SK-N-SH (cell line): ENCODE measurements around the gene SPTLC2. TPM values are rescaled to one million over a fixed set of nuclear protein-coding genes. Genes with fewer than 3 reads are reported as not detected.

Source experiments
- CTCF ChIA-PET: fragments of 300-600, 350-600 bp; formaldehyde crosslinking; extraction: SDS; loops from one replicate; lab custom pipeline; 2021; lab: Yijun Ruan, JAX
- POLR2A ChIA-PET: fragments of 350-600 bp; sonication (Branson Sonifier 250); formaldehyde crosslinking; extraction: SDS; loops from one replicate; lab custom pipeline; 2020; ENCODE audit warnings: antibody characterized with exemption, inconsistent platforms; lab: Yijun Ruan, JAX
- DNase-seq: peaks from one replicate; pipeline ENCODE4 v3.0.0; 2012
- H2AFZ ChIP-seq: fragments of 200-600 bp; sonication (generic); 2 replicates; pipeline ENCODE4 v1.8.1; 2016; ENCODE audit warnings: antibody characterized with exemption, mild to moderate bottlenecking, low read depth
- H3F3A ChIP-seq: fragments of 200-600 bp; sonication (generic); replicated peaks from 2 replicates; pipeline ENCODE3; 2016; ENCODE audit warnings: antibody characterized with exemption, mild to moderate bottlenecking; ENCODE audit not compliant: insufficient read depth
- H3K27ac ChIP-seq, 2 experiments: fragments of 200-500 bp in 1 of 2; fragments of 200-600 bp in 1 of 2; sonication (Bioruptor generic) in 1 of 2; sonication (generic), shearing (Covaris generic) in 1 of 2; 2 replicates each; pipeline versions ENCODE4 v1.5.1 to v1.6.1; 2014 to 2016; ENCODE audit warnings: low read depth in 2 of 2, inconsistent platforms in 1 of 2, low read length in 1 of 2, mild to moderate bottlenecking in 1 of 2, mixed read lengths in 1 of 2
- H3K27me3 ChIP-seq: fragments of 200-600 bp; sonication (generic), shearing (Covaris generic); 2 replicates; pipeline ENCODE4 v1.6.1; 2016; ENCODE audit warnings: mixed run types; ENCODE audit not compliant: insufficient read depth
- H3K36me3 ChIP-seq, 2 experiments: fragments of 200-500 bp in 1 of 2; fragments of 200-600 bp in 1 of 2; sonication (Bioruptor generic) in 1 of 2; sonication (generic) in 1 of 2; replicated peaks in 1 of 2; 2 replicates each; pipeline versions ENCODE3 to v1.5.1; 2014 to 2016; ENCODE audit warnings: low read length in 1 of 2, mild to moderate bottlenecking in 1 of 2; ENCODE audit not compliant: insufficient read depth in 2 of 2, control insufficient read depth in 1 of 2
- H3K4me1 ChIP-seq, 2 experiments: fragments of 200-500 bp in 1 of 2; fragments of 200-600 bp in 1 of 2; sonication (Bioruptor generic) in 1 of 2; sonication (generic), shearing (Covaris generic) in 1 of 2; 2 replicates each; pipeline versions ENCODE4 v1.5.1 to v1.6.1; 2014 to 2016; ENCODE audit warnings: low read depth in 1 of 2, low read length in 1 of 2, mixed run types in 1 of 2; ENCODE audit not compliant: insufficient read depth in 2 of 2, control insufficient read depth in 1 of 2
- H3K4me2 ChIP-seq: fragments of 200-600 bp; sonication (generic), shearing (Covaris generic); 2 replicates; pipeline ENCODE4 v1.6.1; 2017; ENCODE audit warnings: mixed run types
- H3K4me3 ChIP-seq, 2 experiments: fragments of 200-500 bp in 1 of 2; fragments of 200-600 bp in 1 of 2; sonication (Bioruptor generic) in 1 of 2; sonication (generic), shearing (Covaris generic) in 1 of 2; 2 replicates each; pipeline versions ENCODE4 v1.5.1 to v1.8.1; 2014 to 2016; ENCODE audit warnings: low read depth in 2 of 2, inconsistent platforms in 1 of 2, low read length in 1 of 2, mild to moderate bottlenecking in 1 of 2, mixed read lengths in 1 of 2, moderate library complexity in 1 of 2
- H3K79me2 ChIP-seq: fragments of 200-600 bp; sonication (generic); 2 replicates; pipeline ENCODE4 v1.8.1; 2017; ENCODE audit warnings: mild to moderate bottlenecking; ENCODE audit not compliant: insufficient read depth
- H3K9ac ChIP-seq: fragments of 200-600 bp; sonication (generic); 2 replicates; pipeline ENCODE4 v1.6.1; 2017; ENCODE audit warnings: mixed run types
- H3K9me2 ChIP-seq: fragments of 200-600 bp; sonication (generic); 2 replicates; pipeline ENCODE4 v1.6.1; 2017; ENCODE audit warnings: mixed run types
- H3K9me3 ChIP-seq: fragments of 200-600 bp; sonication (generic); 2 replicates; pipeline ENCODE4 v1.6.1; 2017; ENCODE audit warnings: mixed run types, mild to moderate bottlenecking, moderate library complexity
- H4K20me1 ChIP-seq: fragments of 200-600 bp; sonication (generic); 2 replicates; pipeline ENCODE4 v1.6.1; 2017; ENCODE audit warnings: mild to moderate bottlenecking, mixed run types; ENCODE audit not compliant: insufficient read depth
- ELF1 ChIP-seq: IDR thresholded peaks from 2 replicates; pipeline ENCODE4 v1.4.0; 2012
- EZH2phosphoT487 ChIP-seq: fragments of 200-600 bp; sonication (generic); IDR thresholded peaks from 2 replicates; pipeline ENCODE4 v1.6.1; 2017; ENCODE audit warnings: low read depth, mixed run types, mild to moderate bottlenecking, antibody characterized with exemption, moderate library complexity, borderline replicate concordance
- FOXM1 ChIP-seq: IDR thresholded peaks from 2 replicates; pipeline ENCODE4 v1.4.0; 2012; ENCODE audit warnings: low read depth, mild to moderate bottlenecking
- GABPA ChIP-seq: IDR thresholded peaks from 2 replicates; pipeline ENCODE4 v1.4.0; 2012; ENCODE audit warnings: low read depth, mild to moderate bottlenecking
- GATA2 ChIP-seq: sonication (generic); formaldehyde crosslinking; IDR thresholded peaks from 2 replicates; pipeline ENCODE4 v1.5.0; 2020; ENCODE audit warnings: mild to moderate bottlenecking, missing genetic modification reagents
- MEF2A ChIP-seq: IDR thresholded peaks from 2 replicates; pipeline ENCODE4 v1.4.0; 2012; ENCODE audit warnings: low read depth, borderline replicate concordance
- PBX3 ChIP-seq: IDR thresholded peaks from 2 replicates; pipeline ENCODE4; 2012
- POLR2AphosphoS5 ChIP-seq: IDR thresholded peaks from 2 replicates; pipeline ENCODE4 v1.6.1; 2012; ENCODE audit warnings: low read depth, low read length
- RCOR1 ChIP-seq: fragments of 150-350 bp; IDR thresholded peaks from 2 replicates; pipeline ENCODE4 v1.6.1; 2017; ENCODE audit warnings: antibody characterized with exemption, low read length
- SIN3A ChIP-seq: IDR thresholded peaks from 2 replicates; pipeline ENCODE4 v1.6.1; 2012; ENCODE audit warnings: low read depth, mild to moderate bottlenecking, low read length, moderate library complexity, borderline replicate concordance
- whole genome bisulfite sequencing: methylation state at CpG from one replicate; pipeline ENCODE4 v1.1.6; 2017; ENCODE audit warnings: low lambda C conversion rate; 5-methylcytosine and 5-hydroxymethylcytosine counted together
- polyA plus RNA-seq, 3 experiments: library from polyadenylated mRNA; depleted of rRNA; stranded (reverse); fragments of >200 nt; gene quantifications; 2 replicates each; pipeline ENCODE4 v1.2.3, GENCODE V29; 2012
- TF ChIP-seq, protein P1 (sequence below): fragments of 150-350 bp; IDR thresholded peaks from 2 replicates; pipeline ENCODE4 v1.6.1; 2016; ENCODE audit warnings: mild to moderate bottlenecking, low read depth, low read length

SPTLC2 gene
- polyA plus RNA-seq, 1 of the 3 experiments (the other 2 are of a cell fraction), result 10.2 TPM

DNA sequence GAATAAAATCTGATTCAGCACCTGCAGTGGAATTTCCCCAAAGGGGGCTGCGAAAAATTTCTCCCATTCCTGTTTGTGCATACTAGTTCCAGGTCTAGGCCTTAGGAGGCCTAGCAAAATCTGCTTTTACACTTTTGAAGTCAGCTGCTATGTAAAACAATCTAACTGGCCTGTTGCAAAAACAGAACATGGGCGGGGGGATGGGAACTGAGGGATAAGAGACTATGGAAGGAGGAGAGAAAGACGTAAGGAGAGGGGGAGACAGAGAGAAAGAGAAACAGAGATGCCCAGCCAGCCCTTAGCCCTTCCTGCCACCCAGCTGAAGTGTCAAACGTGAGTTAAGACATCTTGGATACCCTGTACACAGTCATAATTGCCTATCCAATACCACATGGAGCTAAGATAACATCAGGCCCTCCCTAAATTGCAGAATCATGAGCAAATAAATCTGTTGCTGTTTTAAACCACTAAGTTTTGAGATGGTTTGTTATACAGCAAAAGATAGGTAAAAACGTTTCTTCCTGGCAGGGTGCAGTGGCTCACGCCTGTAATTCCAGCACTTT lies 45.6 kb downstream of the SPTLC2 start:
- TF ChIP-seq POLR2AphosphoS5, result no peak
- TF ChIP-seq FOXM1, result no peak
- TF ChIP-seq MEF2A, result no peak
- peak; percentile 68 for TF ChIP-seq GATA2 (CRISPR knock-in tag)
- no peak for TF ChIP-seq RCOR1
- TF ChIP-seq PBX3, result no peak
- TF ChIP-seq GABPA, result no peak
- no peak for TF ChIP-seq SIN3A
- TF ChIP-seq EZH2phosphoT487, result no peak
- no peak overlapping the region for H3K4me3 ChIP-seq
- H3K9me2 ChIP-seq, result no peaks in the 10 kb centered on the region
- no peaks in the 10 kb centered on the region for H4K20me1 ChIP-seq
- H3K27ac ChIP-seq, result peak overlapping the region in 1 of 2 experiments; percentile 4; a peak in 1 of 4 replicates
- no peaks in the 10 kb centered on the region for H3K27me3 ChIP-seq
- H3K4me2 ChIP-seq, result peak overlapping the region; percentile 6; the same call in 1 of the 2 replicates
- H3K9me3 ChIP-seq, result no peaks in the 10 kb centered on the region
- WGBS, result 65% methylated on average over 6 of the region's 6 CpGs
- peaks cover 14 to 54% of the 10 kb centered on the region in 2 experiments for H3K36me3 ChIP-seq
- peaks cover 6% of the 10 kb centered on the region for H3F3A ChIP-seq
- ChIA-PET CTCF (interaction anchor here (0.8 kb wide), 1 partner anchor 34 kb away, joined by 3 read pairs; no protein-coding TSS in a partner anchor), POLR2A (no interaction called here)
- H3K79me2 ChIP-seq, result peaks cover 81% of the 10 kb centered on the region
- H3K4me1 ChIP-seq, result peaks cover 2 to 9% of the 10 kb centered on the region in 2 experiments; a peak in 1 of 4 replicates
- H2AFZ ChIP-seq, result no peak overlapping the region
- H3K9ac ChIP-seq, result no peak overlapping the region
- peak; percentile 37 for DNase-seq

DNA sequence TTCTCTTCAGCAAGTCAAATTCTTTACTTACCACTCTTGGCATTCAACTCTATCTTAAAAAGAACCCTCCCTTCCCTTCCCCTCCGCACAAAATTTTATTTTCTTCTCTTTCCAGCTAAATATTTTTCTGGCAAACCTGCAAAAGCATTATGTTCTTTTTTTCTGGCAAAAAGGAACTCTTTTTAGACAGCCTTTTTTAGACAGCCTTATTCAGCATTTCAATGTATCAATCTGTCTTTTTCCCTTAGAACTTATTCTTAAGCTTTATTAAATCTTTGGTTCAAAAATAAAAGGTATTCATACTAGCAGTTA lies 50.5 kb downstream of the SPTLC2 start:
- TF ChIP-seq GATA2 (CRISPR knock-in tag) (no peak), ELF1 (no peak)
- TF ChIP-seq, protein P1, sequence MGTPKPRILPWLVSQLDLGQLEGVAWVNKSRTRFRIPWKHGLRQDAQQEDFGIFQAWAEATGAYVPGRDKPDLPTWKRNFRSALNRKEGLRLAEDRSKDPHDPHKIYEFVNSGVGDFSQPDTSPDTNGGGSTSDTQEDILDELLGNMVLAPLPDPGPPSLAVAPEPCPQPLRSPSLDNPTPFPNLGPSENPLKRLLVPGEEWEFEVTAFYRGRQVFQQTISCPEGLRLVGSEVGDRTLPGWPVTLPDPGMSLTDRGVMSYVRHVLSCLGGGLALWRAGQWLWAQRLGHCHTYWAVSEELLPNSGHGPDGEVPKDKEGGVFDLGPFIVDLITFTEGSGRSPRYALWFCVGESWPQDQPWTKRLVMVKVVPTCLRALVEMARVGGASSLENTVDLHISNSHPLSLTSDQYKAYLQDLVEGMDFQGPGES, result no peak
- H3F3A ChIP-seq, result peaks cover 6% of the 10 kb centered on the region
- H3K9me2 ChIP-seq, result no peaks in the 10 kb centered on the region
- peaks cover 68% of the 10 kb centered on the region for H3K79me2 ChIP-seq
- H2AFZ ChIP-seq, result no peak overlapping the region
- POLR2A ChIA-PET, result no interaction called here
- H3K27me3 ChIP-seq, result no peaks in the 10 kb centered on the region
- peaks cover 16 to 47% of the 10 kb centered on the region in 2 experiments for H3K36me3 ChIP-seq
- peaks cover 2 to 5% of the 10 kb centered on the region in 2 experiments; a peak in 1 of 4 replicates for H3K4me1 ChIP-seq
- CTCF ChIA-PET, result interaction anchor here (1.4 kb wide), 2 partner anchors 9 to 12 kb away, joined by 4 to 5 read pairs; no protein-coding TSS in a partner anchor
- H3K27ac ChIP-seq, result no peak overlapping the region
- H3K4me2 ChIP-seq, result no peak overlapping the region
- H3K4me3 ChIP-seq, result no peak overlapping the region
- no peaks in the 10 kb centered on the region for H4K20me1 ChIP-seq
- 97% methylated on average over 1 of the region's 1 CpG for WGBS
- DNase-seq, result no peak
- no peak overlapping the region for H3K9ac ChIP-seq
- H3K9me3 ChIP-seq, result no peaks in the 10 kb centered on the region
